Measurements from ENCODE around the gene FAM193A.
"Not testable (repeated sequence)": the region's sequence is repeated elsewhere in the genome, so short reads cannot be mapped to it uniquely, and the experiment has no call there.

The FAM193A gene

DNA sequence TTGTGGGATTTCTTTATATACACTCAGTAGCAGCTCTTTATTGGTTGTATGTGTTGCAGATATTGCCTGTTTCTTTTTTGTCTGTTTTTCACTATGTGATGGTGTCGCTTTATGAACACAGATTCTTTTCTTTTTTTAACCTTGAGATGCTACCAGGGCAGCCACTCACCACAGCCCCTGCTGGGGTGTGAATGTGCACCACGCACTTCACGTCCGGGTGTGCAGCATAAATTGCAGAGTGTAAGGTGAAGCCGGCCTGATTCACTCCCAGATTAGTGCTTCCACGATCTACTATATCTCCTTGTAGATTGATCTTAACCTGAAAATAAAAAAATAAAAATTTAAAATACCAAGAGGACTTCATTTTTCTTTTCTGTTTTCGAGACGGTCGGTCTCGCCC is 71.4 kb downstream of the FAM193A start:
- TF ChIP-seq, protein P1, sequence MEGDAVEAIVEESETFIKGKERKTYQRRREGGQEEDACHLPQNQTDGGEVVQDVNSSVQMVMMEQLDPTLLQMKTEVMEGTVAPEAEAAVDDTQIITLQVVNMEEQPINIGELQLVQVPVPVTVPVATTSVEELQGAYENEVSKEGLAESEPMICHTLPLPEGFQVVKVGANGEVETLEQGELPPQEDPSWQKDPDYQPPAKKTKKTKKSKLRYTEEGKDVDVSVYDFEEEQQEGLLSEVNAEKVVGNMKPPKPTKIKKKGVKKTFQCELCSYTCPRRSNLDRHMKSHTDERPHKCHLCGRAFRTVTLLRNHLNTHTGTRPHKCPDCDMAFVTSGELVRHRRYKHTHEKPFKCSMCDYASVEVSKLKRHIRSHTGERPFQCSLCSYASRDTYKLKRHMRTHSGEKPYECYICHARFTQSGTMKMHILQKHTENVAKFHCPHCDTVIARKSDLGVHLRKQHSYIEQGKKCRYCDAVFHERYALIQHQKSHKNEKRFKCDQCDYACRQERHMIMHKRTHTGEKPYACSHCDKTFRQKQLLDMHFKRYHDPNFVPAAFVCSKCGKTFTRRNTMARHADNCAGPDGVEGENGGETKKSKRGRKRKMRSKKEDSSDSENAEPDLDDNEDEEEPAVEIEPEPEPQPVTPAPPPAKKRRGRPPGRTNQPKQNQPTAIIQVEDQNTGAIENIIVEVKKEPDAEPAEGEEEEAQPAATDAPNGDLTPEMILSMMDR (IDR thresholded peaks at IDR 0.05; ENCODE audit: insufficient read depth, low read length, poor library complexity, severe bottlenecking): no peak
- Histone ChIP-seq H3K4me3 (replicated peaks; ENCODE audit: low read depth, low read length) (no peak overlapping the region), H3K27me3 (replicated peaks; ENCODE audit: control insufficient read depth, insufficient read depth, low read length) (no peaks in the 10 kb centered on the region), H3K36me3 (ENCODE audit: control insufficient read depth, insufficient read depth, low read length) (no peaks in the 10 kb centered on the region)
- no peak for DNase-seq (ENCODE audit: extremely low read depth, insufficient read length)

GRCh38 chr4:2608291-2608690 is 71.8 kb downstream of the FAM193A start:
- Histone ChIP-seq H3K4me3 (replicated peaks; ENCODE audit: low read depth, low read length) (no peak overlapping the region), H3K36me3 (ENCODE audit: control insufficient read depth, insufficient read depth, low read length) (no peaks in the 10 kb centered on the region), H3K27me3 (replicated peaks; ENCODE audit: control insufficient read depth, insufficient read depth, low read length) (no peaks in the 10 kb centered on the region)
- TF ChIP-seq, protein P1 (IDR thresholded peaks at IDR 0.05; ENCODE audit: insufficient read depth, low read length, poor library complexity, severe bottlenecking): no peak
- DNase-seq (ENCODE audit: extremely low read depth, insufficient read length): no peak

DNA sequence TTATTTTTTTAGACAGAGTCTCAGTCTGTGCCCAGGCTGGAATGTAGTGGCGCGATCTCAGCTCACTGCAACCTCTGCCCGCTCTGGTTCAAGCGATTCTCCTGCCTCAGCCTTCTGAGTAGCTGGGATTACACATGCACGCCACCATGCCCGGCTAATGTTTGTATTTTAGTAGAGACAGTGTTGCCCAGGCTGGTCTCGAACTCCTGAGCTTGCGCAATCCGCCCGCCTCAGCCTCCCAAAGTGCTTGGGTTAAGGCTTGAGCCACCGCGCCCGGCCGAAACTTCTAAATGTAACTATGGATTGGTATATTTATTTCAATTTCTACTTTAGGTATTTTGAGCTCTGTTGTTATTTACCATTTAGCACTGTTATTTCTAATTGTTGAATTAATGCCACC is 79.4 kb downstream of the FAM193A start:
- H3K36me3 ChIP-seq (ENCODE audit: control insufficient read depth, insufficient read depth, low read length): no peaks in the 10 kb centered on the region; the same call in 1 of the 2 replicates
- no peaks in the 10 kb centered on the region for H3K27me3 ChIP-seq (replicated peaks; ENCODE audit: control insufficient read depth, insufficient read depth, low read length)
- no peak overlapping the region for H3K4me3 ChIP-seq (replicated peaks; ENCODE audit: low read depth, low read length)
- DNase-seq (ENCODE audit: extremely low read depth, insufficient read length): no peak
- TF ChIP-seq, protein P1 (IDR thresholded peaks at IDR 0.05; ENCODE audit: insufficient read depth, low read length, poor library complexity, severe bottlenecking): no peak

DNA sequence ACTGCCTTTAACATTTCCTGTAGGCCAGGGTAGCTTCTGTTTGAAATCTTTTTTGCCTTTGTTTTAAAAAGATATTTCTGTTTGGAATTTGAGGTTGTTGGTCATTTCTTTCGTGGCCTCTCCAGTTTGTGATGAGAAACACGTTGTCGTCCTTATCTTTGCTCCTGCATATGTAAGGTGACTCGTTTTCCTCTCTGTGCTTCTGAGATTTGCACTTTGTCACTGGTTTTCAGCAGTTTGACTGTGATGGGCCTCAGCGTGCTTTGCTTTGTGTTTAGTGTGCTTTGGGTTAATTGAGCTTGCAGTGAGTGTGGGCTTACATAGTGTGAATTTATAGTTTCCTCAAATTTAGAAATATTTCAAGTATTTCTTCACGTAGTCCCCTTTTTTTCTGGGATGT is 81.5 kb downstream of the FAM193A start:
- TF ChIP-seq, protein P1 (IDR thresholded peaks at IDR 0.05; ENCODE audit: insufficient read depth, low read length, poor library complexity, severe bottlenecking): no peak
- no peak for DNase-seq (ENCODE audit: extremely low read depth, insufficient read length)
- H3K4me3 ChIP-seq (replicated peaks; ENCODE audit: low read depth, low read length): no peak overlapping the region

GRCh38 chr4:2618729-2619128 is 82.3 kb downstream of the FAM193A start:
- DNase-seq (ENCODE audit: extremely low read depth, insufficient read length): not testable (repeated sequence)

More for the DNA sequence above, 81.5 kb downstream of the FAM193A start:
- Histone ChIP-seq H3K27me3 (replicated peaks; ENCODE audit: control insufficient read depth, insufficient read depth, low read length) (no peaks in the 10 kb centered on the region), H3K36me3 (ENCODE audit: control insufficient read depth, insufficient read depth, low read length) (no peaks in the 10 kb centered on the region; the same call in 1 of the 2 replicates)

DNA sequence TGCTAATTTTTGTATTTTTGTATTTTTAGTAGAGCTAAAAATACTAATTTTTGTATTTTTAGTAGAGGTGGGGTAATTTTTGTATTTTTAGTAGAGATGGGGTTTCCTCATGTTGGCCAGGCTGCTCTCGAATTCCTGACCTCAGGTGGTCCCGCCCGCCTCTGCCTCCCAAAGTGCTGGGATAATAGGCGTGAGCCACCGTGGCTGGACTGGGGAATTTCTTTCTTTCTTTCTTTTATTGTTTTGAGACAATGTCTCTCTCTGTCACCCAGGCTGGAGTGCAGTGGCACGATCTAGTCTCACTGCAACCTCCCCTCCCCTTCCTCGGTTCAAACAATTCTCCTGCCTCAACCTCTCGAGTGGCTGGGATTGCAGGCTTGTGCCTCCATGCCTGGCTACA is 83.0 kb downstream of the FAM193A start:
- no peak for DNase-seq (ENCODE audit: extremely low read depth, insufficient read length)
- no peaks in the 10 kb centered on the region for H3K27me3 ChIP-seq (replicated peaks; ENCODE audit: control insufficient read depth, insufficient read depth, low read length)
- H3K36me3 ChIP-seq (ENCODE audit: control insufficient read depth, insufficient read depth, low read length): no peaks in the 10 kb centered on the region; the same call in 1 of the 2 replicates
- no peak overlapping the region for H3K4me3 ChIP-seq (replicated peaks; ENCODE audit: low read depth, low read length)
- TF ChIP-seq, protein P1 (IDR thresholded peaks at IDR 0.05; ENCODE audit: insufficient read depth, low read length, poor library complexity, severe bottlenecking): no peak

More at GRCh38 chr4:2618729-2619128, 82.3 kb downstream of the FAM193A start:
- H3K27me3 ChIP-seq (replicated peaks; ENCODE audit: control insufficient read depth, insufficient read depth, low read length); H3K4me3 ChIP-seq (replicated peaks; ENCODE audit: low read depth, low read length); H3K36me3 ChIP-seq (ENCODE audit: control insufficient read depth, insufficient read depth, low read length): not testable (repeated sequence)
